Limb (tissue), 2 donors: ENCODE data around the gene PRODH.
"Not testable (repeated sequence)": the region's sequence is repeated elsewhere in the genome, so short reads cannot be mapped to it uniquely, and the experiment has no call there.

Source experiments
- DNase-seq, 2 donors: peaks; one replicate each; pipeline ENCODE4 v3.0.0-alpha.2; 2016; ENCODE audit errors: extremely low spot score in 2 of 2

Gene PRODH

DNA sequence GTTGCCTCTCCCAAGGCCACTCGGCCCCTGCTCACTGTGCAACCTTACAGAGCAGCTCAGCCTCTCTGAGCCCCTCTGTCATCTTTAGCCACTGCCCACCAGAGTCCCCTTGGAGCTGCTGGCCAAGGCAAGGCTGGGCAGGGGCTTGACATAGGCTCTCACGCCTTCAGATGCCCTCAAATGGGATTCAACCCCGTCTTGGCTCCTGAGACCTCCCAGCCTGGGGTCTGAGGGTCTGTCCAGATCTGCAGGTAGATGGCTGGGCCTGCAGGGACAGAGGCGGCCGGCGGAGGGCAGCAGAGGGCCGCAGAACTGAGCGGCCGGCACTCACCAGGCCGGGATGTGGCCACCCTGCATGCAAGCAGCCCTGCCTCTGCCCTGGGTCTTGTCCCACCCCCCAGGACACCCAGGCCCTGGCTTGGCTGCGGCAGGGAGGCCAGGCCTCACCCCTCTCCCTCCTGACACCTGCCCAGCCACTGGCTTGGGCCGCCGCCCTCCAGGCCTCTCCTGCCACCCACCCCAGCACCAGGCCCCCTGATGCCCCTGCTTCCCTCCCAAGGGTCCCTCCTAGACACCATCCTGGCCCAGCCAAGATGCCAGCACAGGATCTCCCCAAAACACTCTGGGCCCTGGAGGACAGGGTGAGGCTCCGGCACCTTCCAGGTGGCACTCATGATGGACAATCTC, 18.4 kb upstream of the PRODH start:
- DNase-seq, result peak; percentile 36 to 88

- DNase-seq, result not testable (repeated sequence)
These were observed 17.0 kb upstream of the PRODH start for GRCh38 chr22:18953128-18953527.

- DNase-seq, result no peak
These were observed 15.9 kb upstream of the PRODH start for GRCh38 chr22:18952022-18952421.

- no peak for DNase-seq
These were observed 14.0 kb upstream of the PRODH start for GRCh38 chr22:18950141-18950540.

- no peak for DNase-seq
These were observed 11.8 kb upstream of the PRODH start for GRCh38 chr22:18947905-18948304.

DNA sequence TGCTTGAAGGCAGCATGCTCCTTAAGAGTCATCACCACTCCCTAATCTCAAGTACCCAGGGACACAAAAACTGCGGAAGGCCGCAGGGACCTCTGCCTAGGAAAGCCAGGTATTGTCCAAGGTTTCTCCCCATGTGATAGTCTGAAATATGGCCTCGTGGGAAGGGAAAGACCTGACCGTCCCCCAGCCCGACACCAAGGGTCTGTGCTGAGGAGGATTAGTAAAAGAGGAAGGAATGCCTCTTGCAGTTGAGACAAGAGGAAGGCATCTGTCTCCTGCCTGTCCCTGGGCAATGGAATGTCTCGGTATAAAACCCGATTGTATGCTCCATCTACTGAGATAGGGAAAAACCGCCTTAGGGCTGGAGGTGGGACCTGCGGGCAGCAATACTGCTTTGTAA, 11.0 kb upstream of the PRODH start:
- DNase-seq, result not testable (repeated sequence)

- not testable (repeated sequence) for DNase-seq
These were observed 2.6 kb upstream of the PRODH start for GRCh38 chr22:18938691-18939090.

DNA sequence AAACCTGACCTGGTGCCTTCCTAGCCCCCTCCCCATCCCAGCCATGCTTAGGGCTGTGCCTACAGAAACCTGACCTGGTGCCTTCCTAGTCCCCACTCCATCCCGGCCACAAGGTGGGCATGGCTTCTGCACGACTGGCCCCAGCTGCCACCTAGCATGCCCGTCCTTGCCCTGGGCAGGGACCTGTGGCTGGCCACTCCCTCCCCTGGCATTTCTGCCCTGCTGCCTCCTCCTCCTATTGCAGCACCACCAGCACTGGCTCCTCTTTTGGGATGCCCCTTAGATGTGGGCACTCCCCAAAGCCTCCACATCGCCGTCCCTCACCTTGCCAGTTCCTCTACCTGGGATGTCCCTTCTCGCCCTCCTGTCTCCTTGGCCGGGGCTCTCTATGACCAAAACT, 1.4 kb downstream of the PRODH start:
- not testable (repeated sequence) for DNase-seq

- no peak for DNase-seq
These were observed 2.2 kb downstream of the PRODH start for GRCh38 chr22:18933914-18934313.

- DNase-seq, result no peak
These were observed 4.0 kb downstream of the PRODH start for GRCh38 chr22:18931905-18932652.

GRCh38 chr22:18929459-18929858, 6.6 kb downstream of the PRODH start:
- DNase-seq, result no peak

GRCh38 chr22:18927573-18927972, 8.5 kb downstream of the PRODH start:
- DNase-seq, result no peak

GRCh38 chr22:18927020-18927419, 9.1 kb downstream of the PRODH start:
- DNase-seq, result no peak

DNA sequence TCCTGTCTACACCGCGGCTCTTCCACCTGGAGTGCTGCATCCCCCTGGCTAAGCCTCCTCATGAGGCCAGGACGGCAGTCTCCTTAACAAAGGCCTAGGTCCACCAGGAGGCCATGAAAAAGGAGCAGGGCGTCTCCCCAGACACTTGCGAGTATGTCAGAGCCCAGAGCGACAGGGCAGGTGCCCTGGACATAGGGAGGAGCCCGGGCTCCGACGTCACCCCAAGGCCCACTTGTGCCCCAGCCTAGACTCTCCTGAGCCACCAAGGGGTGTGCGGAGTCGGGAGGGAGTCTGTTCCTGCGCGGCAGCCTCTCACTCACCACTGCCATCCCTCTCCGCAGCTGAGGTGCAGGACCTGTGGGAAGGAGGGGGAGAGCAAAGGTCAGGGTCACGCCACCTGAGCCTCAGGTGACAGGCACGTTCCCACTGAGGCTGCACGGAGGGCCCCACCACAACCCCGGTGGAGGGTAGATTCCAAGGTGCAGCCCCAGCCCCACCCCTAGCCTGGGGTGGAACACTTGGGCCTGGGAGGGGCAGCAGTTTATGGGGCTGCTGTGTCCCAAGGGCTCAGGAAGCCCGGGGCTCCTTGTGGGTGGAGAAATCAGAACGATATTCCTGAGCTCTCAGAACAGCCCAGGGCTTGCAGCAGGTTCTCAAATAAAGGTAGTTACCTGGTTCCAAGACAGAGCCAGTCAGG, 10.6 kb downstream of the PRODH start:
- no peak for DNase-seq

- not testable (repeated sequence) for DNase-seq
These were observed 15.7 kb downstream of the PRODH start for GRCh38 chr22:18920257-18920902.

DNA sequence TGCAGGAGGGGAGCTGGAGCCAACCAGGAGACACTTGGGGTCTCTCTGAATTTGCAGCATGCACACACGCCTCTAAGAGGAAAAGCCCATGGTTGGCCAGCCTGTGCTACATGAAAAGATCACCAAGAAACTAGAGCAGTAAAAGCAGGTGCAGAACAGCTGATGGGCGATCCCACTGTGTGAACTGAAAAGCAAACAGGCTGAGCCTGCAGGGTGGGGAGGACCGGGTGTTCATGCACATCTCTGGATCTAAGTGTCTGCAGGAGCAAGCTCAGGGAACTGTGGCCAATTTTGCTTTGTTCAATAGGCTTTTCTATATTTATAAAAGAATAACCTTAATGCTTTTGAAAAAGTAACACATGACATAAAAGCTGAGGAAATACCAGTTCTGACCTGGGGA, 18.3 kb downstream of the PRODH start:
- not testable (repeated sequence) for DNase-seq

DNA sequence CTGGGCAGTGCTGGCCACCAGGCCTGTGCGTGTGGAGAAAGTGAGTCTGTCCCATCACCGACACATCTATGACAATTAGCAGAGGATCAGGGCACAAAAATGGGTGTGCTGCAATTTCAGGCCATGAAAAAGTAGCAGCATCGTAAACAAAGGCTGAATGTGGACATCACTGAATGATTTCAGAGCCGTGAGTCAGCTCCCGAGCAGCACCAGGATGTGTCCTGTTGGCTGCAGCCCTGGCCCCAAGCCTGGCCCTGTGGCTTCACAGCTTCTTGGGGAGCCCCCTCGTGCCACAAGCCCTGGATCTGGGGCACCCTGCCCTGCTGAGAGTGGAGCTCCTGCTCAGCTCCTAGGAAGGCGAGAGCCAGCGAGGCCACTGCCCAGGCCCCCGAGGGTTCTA, 20.5 kb downstream of the PRODH start:
- not testable (repeated sequence) for DNase-seq

DNA sequence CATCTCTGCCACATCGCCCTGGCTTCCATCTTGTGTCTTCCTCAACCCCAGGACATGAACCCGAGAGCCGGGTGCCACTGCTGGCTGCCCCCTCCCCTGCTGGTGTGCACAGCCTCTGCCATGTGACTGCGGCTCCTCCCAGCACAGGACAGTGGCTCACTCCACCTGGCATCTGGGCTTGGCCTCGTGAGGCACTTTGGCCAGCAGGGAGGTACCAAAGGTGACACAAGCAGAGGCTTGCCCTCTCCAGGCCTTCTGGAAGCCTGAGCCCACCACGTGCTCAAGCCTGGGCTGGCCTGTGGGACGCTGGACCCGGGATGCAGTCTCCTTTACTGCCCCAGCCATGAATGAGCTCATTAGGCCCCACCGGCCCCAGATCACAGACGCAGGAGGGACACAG, 21.5 kb downstream of the PRODH start:
- DNase-seq, result not testable (repeated sequence)

GRCh38 chr22:18912264-18912946, 23.7 kb downstream of the PRODH start:
- not testable (repeated sequence) for DNase-seq

GRCh38 chr22:18911535-18911934, 24.6 kb downstream of the PRODH start:
- not testable (repeated sequence) for DNase-seq

DNA sequence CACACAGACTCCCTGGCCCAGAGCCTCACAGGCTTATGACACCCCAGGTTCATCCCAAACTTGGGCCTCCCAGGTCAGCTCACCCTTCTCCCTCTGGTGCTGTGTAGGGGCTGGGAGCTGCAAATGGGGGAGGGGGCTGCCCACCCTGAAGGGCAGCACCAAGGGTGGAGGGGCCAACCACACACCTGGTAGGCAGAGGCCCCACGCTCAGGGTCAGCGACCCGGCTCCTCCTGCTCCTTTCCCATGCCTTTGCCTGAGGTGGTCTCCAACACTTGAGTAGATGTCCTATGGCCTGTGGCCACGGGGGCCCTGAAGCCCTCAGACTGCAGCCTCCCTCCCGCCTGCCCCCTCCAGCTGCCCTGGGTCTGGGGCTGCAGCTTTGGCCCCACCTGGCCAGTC, 26.5 kb downstream of the PRODH start:
- DNase-seq, result no peak
